GM10266 (cell line): ENCODE measurements around the gene ADAMTS5.

Experiments used
- DNase-seq: peaks from one replicate; pipeline ENCODE4 v3.0.0; 2012; ENCODE audit errors: extremely low spot score
- TF ChIP-seq, protein P1 (sequence below): IDR thresholded peaks from 2 replicates; pipeline ENCODE4 v1.5.1; 2012; ENCODE audit warnings: mild to moderate bottlenecking, low read depth; ENCODE audit not compliant: control insufficient read depth, insufficient read depth; ENCODE audit errors: missing control alignments

Gene ADAMTS5

GRCh38 chr21:26961698-26962097 lies 5.2 kb downstream of the ADAMTS5 start:
- TF ChIP-seq, protein P1, sequence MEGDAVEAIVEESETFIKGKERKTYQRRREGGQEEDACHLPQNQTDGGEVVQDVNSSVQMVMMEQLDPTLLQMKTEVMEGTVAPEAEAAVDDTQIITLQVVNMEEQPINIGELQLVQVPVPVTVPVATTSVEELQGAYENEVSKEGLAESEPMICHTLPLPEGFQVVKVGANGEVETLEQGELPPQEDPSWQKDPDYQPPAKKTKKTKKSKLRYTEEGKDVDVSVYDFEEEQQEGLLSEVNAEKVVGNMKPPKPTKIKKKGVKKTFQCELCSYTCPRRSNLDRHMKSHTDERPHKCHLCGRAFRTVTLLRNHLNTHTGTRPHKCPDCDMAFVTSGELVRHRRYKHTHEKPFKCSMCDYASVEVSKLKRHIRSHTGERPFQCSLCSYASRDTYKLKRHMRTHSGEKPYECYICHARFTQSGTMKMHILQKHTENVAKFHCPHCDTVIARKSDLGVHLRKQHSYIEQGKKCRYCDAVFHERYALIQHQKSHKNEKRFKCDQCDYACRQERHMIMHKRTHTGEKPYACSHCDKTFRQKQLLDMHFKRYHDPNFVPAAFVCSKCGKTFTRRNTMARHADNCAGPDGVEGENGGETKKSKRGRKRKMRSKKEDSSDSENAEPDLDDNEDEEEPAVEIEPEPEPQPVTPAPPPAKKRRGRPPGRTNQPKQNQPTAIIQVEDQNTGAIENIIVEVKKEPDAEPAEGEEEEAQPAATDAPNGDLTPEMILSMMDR: no peak
- no peak for DNase-seq

DNA sequence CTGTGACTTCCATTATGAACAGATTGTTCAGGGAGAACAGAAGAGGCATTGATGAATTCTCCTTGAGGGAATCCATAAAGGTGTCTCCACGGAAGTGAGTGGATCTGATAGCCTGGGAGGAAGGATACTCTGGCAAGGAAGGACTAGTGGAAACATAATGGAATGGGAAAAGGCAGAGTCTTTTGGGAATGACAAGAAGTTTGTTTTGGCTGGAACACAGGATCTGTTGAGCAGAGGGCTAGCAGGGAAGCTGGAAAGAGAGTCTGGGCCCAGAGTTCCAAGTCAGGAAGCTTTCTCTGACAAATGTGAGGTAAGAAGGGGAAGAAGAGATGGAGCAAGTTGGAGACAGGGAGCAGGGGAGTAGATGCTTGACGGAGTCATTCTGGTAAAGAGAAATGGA lies 8.1 kb downstream of the ADAMTS5 start:
- TF ChIP-seq, protein P1: no peak
- no peak for DNase-seq

DNA sequence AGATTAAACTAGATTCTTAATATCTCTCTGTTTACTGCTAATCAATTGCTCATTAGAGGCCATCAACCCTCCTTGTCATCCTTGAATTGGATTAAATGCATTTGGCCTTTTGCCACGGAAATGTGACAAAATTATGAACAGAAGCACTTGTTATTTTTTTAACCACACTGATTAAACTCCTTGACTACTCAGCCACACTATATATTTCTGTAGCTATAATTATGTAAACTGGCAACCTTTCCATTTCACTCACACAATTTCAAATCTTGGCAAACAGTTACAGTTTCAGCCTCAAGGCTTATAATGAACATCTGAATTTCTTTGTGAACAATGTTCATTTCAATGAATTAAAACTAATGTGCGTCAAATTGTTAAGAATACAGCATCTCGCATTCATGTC lies 10.1 kb downstream of the ADAMTS5 start:
- DNase-seq: no peak
- TF ChIP-seq, protein P1: no peak

DNA sequence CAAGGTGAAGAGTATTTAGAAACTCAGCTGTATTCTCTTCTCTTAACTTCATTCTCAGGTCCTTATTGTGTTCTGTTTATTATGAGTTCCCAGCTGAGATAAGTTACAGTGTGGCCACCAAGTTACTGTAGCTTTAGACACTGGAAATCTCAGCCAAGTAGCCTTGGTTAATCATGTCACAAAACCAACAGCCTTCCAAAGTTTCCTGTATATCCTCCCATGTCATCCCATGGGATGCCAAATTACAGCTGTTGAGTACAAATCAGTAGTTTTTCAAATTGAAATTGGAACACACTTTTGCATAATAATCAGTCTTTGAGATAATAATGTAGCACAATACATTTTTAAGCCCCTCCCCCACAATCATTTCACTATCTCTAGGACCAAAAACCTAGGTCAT lies 10.7 kb downstream of the ADAMTS5 start:
- TF ChIP-seq, protein P1: no peak
- no peak for DNase-seq

DNA sequence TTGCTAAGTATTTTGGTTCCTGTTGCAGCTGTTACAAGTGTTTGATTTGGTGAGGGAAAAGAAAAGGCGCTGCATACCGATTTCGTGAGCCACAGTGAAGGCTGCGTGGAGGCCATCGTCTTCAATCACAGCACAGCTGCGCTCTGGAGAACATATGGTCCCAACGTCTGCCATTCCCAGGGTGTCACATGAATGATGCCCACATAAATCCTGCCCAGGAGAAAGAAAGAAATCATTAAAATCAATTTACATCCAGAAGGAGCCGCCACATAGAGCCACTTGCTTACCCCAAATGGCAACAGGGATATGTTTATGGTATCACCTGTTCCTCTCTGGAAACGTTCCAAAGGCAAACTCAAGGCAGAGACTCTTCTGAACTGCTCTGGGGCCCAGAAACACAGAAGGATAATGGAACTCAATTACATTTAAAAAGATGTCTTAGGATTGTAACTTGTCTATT lies 12.2 kb downstream of the ADAMTS5 start:
- no peak for DNase-seq
- TF ChIP-seq, protein P1: no peak

DNA sequence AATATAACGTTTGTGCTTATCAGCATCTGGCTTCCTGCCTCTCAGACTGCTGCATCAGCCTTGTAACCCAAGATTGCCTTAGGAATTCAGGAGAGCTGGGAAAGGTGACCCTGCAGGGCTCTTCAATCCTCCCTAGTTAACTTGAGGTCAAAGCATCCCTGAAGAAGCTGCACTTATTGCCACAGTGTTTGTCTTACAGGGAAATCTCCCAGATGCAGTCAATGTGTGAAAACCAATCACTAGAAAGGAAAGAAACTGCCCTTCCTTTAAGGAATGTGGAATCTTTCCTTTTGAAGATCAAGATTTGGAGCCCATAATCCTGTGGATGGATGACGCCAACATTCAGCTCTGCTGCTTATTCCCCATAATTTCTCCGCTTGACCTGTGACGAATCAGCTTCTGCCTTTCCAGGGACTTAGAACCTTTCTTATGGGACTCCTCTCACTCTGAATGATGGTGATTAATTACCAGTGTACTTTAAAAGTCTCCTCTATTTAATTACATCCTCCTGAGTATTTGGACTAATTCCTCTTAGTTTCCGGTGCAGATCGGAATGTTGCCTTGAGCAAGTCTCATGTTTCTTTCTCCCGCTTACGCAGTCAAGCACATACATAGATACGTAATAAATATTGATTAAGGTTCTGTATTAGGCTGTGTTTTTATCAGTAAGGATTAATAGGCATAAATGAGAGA lies 14.4 kb downstream of the ADAMTS5 start:
- TF ChIP-seq, protein P1: no peak
- no peak for DNase-seq

- TF ChIP-seq, protein P1: no peak
- no peak for DNase-seq
Measured at GRCh38 chr21:26949830-26950229, 17.1 kb downstream of the ADAMTS5 start.
